Prostate gland (tissue), 2 donors: Measurements from ENCODE around the gene RGS3. TPM values are rescaled to one million over a fixed set of nuclear protein-coding genes. Genes with fewer than 3 reads are reported as not detected.

ENCODE experiments used
- DNase-seq: peaks from one replicate; pipeline ENCODE4 v3.0.0-alpha.2; 2019; ENCODE audit warnings: low spot score
- H3K27ac ChIP-seq, 2 donors: fragments of 200-600 bp; sonication (generic); 2 replicates each; pipeline ENCODE4 v1.5.1; 2017 to 2019
- H3K27me3 ChIP-seq: fragments of 200-600 bp; sonication (generic); replicated peaks from 2 replicates; pipeline ENCODE4 v1.5.1; 2019; ENCODE audit not compliant: insufficient read depth
- H3K36me3 ChIP-seq, 2 donors: fragments of 200-600 bp; sonication (generic); 1 replicate in 1 of 2; 2 replicates in 1 of 2; pipeline versions ENCODE4 v1.5.1 to v1.8.1; 2017 to 2019
- H3K4me1 ChIP-seq: fragments of 200-600 bp; sonication (generic); replicated peaks from 2 replicates; pipeline ENCODE4 v1.5.1; 2019
- H3K4me3 ChIP-seq, 2 donors: fragments of 200-600 bp; sonication (generic); 2 replicates each; pipeline ENCODE4 v1.5.1; 2017 to 2019
- H3K9me3 ChIP-seq: fragments of 200-600 bp; sonication (generic); 2 replicates; pipeline ENCODE4 v1.5.1; 2017
- POLR2A ChIP-seq: fragments of 450-650 bp; IDR thresholded peaks from one replicate; pipeline ENCODE4 v1.6.1; 2016; ENCODE audit warnings: antibody characterized with exemption, mild to moderate bottlenecking
- POLR2AphosphoS5 ChIP-seq: sonication (generic); formaldehyde crosslinking; IDR thresholded peaks from one replicate; pipeline ENCODE4 v1.6.1; 2017; ENCODE audit warnings: antibody characterized with exemption
- WGBS: methylation state at CpG from one replicate; pipeline ENCODE4 v1.1.5; 2018; 5-methylcytosine and 5-hydroxymethylcytosine counted together
- intact Hi-C: fragments of 100-400 bp; cut with DNase I; formaldehyde crosslinking; loops from one replicate; pipeline ENCODE4 v1.14.2; 2022
- total RNA-seq, 2 donors: library from RNA; depleted of rRNA; stranded (reverse); fragments of >200 nt; gene quantifications; one replicate each; pipeline ENCODE4 v1.1.0, GENCODE V29; 2016
- TF ChIP-seq, protein P1 (sequence below), 4 experiments: fragments of 200-600 bp in 2 of 4; fragments of 450-650 bp in 2 of 4; sonication (generic) in 2 of 4; IDR thresholded peaks; 1 replicate in 3 of 4; 2 replicates in 1 of 4; pipeline ENCODE4 v1.5.1; 2016 to 2019; ENCODE audit warnings: antibody characterized with exemption in 4 of 4, mild to moderate bottlenecking in 2 of 4, moderate library complexity in 2 of 4

Gene RGS3
- total RNA-seq, 2 donors from 2014 or later = 26.5 to 98.9 TPM

DNA sequence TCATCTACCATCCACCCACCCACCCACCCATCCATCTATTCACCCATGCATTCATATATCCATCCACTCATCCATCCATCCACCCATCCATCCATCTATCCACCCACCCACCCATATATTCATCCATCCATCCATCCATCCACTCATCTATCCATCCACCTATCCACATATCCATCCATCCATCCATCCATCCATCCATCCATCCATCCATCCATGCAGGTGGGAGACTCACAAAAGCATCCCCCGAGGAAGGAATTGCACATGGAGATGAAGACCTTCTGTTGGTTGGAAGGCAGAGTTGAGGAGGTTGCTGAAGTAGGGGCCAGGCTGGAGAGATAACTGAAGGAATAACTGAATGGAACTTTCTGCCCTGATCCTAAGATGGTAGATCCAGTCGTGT, 126.9 kb downstream of the RGS3 start:
- Histone ChIP-seq H3K27ac (no peak overlapping the region), H3K36me3 (no peaks in the 10 kb centered on the region), H3K27me3 (no peaks in the 10 kb centered on the region), H3K9me3 (no peaks in the 10 kb centered on the region), H3K4me1 (peaks cover 24% of the 10 kb centered on the region), H3K4me3 (no peak overlapping the region)
- intact Hi-C loops = no loop called here
- DNase-seq = no peak
- 95% methylated on average over 2 of the region's 2 CpGs for WGBS
- TF ChIP-seq, protein P1, sequence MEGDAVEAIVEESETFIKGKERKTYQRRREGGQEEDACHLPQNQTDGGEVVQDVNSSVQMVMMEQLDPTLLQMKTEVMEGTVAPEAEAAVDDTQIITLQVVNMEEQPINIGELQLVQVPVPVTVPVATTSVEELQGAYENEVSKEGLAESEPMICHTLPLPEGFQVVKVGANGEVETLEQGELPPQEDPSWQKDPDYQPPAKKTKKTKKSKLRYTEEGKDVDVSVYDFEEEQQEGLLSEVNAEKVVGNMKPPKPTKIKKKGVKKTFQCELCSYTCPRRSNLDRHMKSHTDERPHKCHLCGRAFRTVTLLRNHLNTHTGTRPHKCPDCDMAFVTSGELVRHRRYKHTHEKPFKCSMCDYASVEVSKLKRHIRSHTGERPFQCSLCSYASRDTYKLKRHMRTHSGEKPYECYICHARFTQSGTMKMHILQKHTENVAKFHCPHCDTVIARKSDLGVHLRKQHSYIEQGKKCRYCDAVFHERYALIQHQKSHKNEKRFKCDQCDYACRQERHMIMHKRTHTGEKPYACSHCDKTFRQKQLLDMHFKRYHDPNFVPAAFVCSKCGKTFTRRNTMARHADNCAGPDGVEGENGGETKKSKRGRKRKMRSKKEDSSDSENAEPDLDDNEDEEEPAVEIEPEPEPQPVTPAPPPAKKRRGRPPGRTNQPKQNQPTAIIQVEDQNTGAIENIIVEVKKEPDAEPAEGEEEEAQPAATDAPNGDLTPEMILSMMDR (IDR thresholded peaks at IDR 0.05) = no peak
- TF ChIP-seq POLR2A (no peak), POLR2AphosphoS5 (no peak)

DNA sequence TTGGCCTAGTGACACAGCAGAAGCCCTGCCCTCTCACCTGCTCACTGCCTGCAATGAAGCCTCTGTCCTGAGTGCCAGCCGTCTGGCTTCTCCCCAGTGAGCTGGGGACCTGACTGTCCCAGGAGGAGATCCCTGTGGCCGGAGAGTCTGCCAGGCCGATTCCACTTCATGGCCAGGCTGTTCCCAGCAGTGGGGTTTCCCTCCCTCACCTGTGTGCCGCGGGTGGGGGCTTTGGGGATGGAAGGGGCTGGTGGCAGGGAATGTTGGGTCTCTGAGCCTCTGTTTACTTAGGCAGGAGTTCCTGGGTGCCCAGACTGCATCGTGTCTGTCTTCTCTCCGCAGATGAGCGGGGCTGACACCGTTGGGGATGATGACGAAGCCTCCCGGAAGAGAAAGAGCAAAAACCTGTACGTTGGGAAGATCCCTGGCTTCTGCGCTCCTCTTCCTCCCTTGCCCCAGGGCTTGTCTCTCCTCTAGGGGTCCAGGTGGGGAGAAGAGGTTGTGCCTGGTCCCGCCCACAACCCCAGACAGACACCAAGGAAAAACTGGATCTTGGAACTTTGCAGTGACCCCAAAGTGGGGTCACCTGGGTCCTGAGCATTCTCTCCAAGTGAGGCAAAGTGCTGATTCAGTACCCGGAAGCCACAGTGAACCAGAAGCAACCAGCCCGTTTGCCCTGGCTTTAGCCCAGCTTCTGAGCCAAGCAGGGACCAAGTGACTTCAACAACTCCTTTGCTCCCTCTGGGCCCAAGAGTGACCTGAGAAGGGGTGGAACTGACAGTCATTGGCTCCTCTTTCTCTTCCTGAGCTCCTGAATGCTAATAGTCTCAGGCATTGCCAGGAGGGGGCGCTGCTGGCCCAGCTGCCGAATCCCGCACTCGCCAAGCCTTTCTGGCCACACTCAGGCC, 127.7 kb downstream of the RGS3 start:
- H3K9me3 ChIP-seq = no peaks in the 10 kb centered on the region
- intact Hi-C loops = loop anchor here (1.0 kb wide), 1 partner anchor 65 kb away; no protein-coding TSS in a partner anchor
- peak overlapping the region; percentile 24 to 28 for H3K27ac ChIP-seq
- DNase-seq = peak; percentile 75
- no peaks in the 10 kb centered on the region for H3K36me3 ChIP-seq
- H3K4me3 ChIP-seq = no peak overlapping the region
- WGBS = 49% methylated on average over 20 of the region's 20 CpGs
- peaks cover 24% of the 10 kb centered on the region for H3K4me1 ChIP-seq
- H3K27me3 ChIP-seq = no peaks in the 10 kb centered on the region
- no peak for TF ChIP-seq POLR2A
- TF ChIP-seq, protein P1 (IDR thresholded peaks at IDR 0.05) = peak; percentile 68 to 88 (median 86)
- TF ChIP-seq POLR2AphosphoS5 = peak; percentile 25

DNA sequence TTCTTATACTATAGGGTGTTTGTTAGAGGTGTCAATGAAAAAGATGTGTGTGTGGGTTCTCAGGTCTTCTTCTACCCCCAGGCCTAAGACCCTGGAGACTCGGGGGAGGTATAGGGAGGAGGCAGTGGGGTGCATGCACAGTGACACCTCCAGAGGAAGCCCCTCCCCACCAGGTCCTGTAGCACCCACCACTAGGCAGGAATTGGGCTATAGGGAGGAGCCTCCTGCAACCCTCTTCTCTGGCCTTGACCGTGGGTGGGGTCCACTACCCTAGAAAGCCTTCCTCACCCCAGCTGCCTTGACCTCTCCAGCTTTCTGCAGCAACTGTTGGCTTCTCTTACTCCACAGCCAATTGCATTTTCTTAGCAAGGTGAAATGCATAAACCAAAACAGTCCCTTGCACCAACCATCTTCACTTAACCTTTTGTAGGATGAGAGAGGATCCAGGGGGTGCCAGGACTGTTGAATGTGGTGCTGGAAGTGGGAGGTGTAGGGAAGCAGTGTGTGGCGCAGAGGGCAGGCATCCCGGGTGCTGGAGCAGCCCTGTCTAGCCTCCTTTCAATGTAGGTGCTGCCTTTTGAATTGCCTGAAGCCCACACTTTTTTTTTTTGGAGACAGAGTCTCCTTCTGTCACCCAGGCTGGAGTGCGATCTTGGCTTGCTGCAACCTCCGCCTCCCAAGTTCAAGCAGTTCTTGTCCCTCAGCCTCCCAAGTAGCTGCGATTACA, 128.5 kb downstream of the RGS3 start:
- no peak overlapping the region for H3K4me3 ChIP-seq
- intact Hi-C loops = loop anchor here (1.0 kb wide), 1 partner anchor 64 kb away; no protein-coding TSS in a partner anchor
- H3K27me3 ChIP-seq = no peaks in the 10 kb centered on the region
- peak overlapping the region in 1 of 2 donors; percentile 21 for H3K27ac ChIP-seq
- peaks cover 1 to 6% of the 10 kb centered on the region in 2 donors for H3K36me3 ChIP-seq
- no peaks in the 10 kb centered on the region for H3K9me3 ChIP-seq
- DNase-seq = no peak
- no peak for TF ChIP-seq POLR2AphosphoS5
- TF ChIP-seq, protein P1 (IDR thresholded peaks at IDR 0.05) = no peak
- no peak for TF ChIP-seq POLR2A
- peaks cover 24% of the 10 kb centered on the region for H3K4me1 ChIP-seq
- 71% methylated on average over 7 of the region's 7 CpGs for WGBS

DNA sequence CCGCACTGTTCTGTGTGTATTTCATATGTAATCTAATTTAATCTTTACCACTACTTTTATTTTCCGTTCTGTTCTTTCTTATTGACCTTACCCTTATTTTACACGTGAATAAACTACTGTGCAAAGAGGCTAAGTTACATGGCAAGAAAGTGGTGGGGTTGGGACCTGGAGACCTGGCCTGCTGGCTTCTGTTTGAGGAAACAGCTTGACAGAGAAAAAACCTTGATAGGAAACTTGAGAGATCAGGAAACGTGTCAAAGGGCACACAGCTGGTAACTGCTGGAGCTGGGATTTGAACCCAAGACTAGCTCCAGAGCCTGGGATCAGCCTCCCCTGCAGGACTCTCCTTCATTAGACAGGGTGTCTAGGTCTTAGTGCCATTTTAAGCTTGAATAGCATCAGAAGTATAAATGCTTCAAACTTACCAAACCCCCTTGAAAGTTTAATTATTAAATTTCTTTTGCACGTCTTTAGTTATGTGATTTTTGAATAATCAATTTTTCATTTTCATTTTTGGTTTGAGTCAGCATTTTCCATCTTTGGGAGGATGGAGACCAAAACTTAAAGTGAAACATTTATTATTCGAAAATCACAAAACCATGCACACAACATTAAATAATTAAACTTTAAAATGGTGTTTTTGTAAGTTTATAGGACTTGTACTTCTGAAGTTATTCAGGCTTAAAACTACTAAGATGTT, 129.5 kb downstream of the RGS3 start:
- intact Hi-C loops = no loop called here
- Histone ChIP-seq H3K4me1 (peaks cover 21% of the 10 kb centered on the region), H3K27me3 (no peaks in the 10 kb centered on the region), H3K36me3 (peaks cover 3 to 11% of the 10 kb centered on the region in 2 donors), H3K27ac (peak overlapping the region in 1 of 2 donors; percentile 49), H3K9me3 (no peaks in the 10 kb centered on the region), H3K4me3 (no peak overlapping the region)
- TF ChIP-seq POLR2AphosphoS5 = peak; percentile 55
- TF ChIP-seq, protein P1 (IDR thresholded peaks at IDR 0.05) = no peak
- 55% methylated on average over 6 of the region's 6 CpGs for WGBS
- DNase-seq = no peak
